SW 1271 (cell line): ENCODE measurements around the gene C12orf76.
"Not testable (repeated sequence)": the region's sequence is repeated elsewhere in the genome, so short reads cannot be mapped to it uniquely, and the experiment has no call there.

ENCODE experiments used
- DNase-seq, 2 experiments: peaks; one replicate each; lab custom pipeline; 2025; lab: John Stamatoyannopoulos, UW

The C12orf76 gene, protein sequence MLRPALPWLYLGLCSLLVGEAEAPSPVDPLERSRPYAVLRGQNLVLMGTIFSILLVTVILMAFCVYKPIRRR

DNA sequence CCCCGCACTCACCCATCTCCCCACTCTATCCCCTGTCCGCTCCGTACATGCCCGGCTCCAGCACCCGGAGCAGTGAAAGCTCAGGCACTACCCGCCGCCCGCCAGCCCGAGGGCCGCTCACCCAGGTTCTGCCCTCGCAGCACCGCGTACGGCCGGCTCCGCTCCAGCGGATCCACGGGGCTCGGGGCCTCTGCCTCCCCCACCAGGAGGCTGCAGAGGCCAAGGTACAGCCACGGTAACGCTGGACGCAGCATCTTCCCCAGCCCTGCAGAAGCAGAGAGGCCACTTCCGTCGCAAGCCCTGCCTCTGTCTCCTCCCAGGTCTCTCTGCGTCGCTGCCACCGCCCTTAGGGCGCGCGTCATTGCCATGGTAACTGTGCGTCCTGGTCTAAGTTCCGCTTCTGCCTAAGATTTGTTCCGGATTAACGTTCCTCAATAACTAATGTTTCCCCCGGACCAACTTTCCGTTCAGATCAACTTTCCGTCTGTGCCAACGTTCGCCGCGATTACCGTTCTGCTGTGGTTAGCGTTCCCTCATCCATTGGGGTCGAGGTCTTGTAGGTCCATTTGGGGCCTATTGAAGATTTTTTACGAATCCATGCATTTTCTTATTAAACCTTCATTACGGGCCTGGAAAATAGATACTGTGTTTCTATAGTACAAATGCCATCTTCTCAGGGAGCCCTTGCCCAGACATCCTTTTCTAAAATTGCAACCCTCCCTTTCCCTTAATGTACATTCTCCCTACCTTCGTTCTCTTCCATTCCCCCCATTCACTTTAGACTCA, at the start of gene C12orf76:
TSS of gene C12orf76 (minus strand) at position 281 of the 786 bp plus-strand sequence. CDS start at position 254, 27 bp downstream.
- peak; percentile 89 to 99 for DNase-seq

- DNase-seq: no peak
Measured at GRCh38 chr12:110093631-110094311, 45.4 kb upstream of the C12orf76 start.

DNA sequence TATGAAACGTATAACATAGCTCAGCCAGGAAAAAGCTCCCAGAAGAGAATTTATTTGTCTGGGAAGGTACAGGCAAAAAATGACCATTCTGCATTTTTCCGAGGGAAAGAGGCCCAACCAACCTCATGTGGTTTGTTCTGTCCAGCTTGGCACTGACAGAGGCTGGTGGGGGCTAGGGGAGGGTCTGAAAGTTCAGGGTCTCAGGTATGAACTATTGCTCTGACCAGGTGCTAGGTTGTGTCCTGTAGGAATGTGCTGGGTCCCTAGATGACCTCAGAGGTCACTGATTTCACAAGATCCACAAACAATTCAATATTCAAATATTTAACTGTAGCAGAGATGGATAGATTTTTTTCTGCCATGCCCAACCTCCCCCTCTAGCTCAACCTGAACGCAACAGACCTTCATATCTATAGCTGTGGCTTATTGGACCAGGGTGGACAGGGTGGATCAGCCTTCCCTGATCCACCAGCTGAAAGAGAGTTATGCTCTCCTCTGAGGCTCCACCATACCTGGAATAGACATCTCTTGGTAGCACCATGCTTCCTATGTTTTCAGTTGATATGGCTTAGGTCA, 42.9 kb upstream of the C12orf76 start:
- DNase-seq: no peak

- DNase-seq: no peak
Measured at GRCh38 chr12:110090266-110091135, 42.2 kb upstream of the C12orf76 start.

DNA sequence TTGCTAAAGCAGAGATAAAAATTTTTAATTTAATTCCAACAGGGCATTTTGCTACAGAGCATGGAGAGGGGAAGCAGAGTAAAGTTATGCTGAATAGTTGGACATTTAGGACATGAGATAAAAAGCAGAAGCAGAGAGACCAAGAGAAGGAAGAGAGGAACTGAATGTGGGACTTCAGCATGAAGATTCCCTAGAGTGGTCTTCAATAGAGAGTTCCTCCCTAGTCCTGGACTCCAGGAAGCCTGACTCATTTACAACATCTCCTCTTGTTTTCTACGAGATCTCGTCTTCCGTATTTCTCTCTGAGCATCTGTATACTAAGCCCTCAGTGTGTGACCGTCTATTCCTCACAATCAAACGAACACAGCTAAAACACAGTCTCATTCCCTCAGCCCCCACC, 40.6 kb upstream of the C12orf76 start:
- DNase-seq: no peak

DNA sequence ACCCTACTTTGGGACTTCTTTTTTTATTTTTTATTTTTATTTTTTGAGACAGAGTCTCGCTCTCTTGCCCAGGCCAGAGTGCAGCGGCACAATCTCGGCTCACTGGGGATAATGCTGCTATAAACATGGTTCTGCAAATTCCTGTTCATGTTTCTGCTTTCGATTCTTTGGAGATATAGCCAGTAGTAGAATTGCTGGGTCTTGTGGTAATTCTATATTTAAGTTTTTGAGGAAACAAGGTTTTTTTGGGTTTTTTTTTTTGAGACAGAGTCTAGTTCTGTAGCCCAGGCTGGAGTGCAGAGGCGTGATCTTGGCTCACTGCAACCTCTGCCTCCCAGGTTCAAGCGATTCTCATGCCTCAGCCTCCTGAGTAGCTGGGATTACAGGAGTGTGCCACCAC, 39.9 kb upstream of the C12orf76 start:
- DNase-seq: not testable (repeated sequence)

DNA sequence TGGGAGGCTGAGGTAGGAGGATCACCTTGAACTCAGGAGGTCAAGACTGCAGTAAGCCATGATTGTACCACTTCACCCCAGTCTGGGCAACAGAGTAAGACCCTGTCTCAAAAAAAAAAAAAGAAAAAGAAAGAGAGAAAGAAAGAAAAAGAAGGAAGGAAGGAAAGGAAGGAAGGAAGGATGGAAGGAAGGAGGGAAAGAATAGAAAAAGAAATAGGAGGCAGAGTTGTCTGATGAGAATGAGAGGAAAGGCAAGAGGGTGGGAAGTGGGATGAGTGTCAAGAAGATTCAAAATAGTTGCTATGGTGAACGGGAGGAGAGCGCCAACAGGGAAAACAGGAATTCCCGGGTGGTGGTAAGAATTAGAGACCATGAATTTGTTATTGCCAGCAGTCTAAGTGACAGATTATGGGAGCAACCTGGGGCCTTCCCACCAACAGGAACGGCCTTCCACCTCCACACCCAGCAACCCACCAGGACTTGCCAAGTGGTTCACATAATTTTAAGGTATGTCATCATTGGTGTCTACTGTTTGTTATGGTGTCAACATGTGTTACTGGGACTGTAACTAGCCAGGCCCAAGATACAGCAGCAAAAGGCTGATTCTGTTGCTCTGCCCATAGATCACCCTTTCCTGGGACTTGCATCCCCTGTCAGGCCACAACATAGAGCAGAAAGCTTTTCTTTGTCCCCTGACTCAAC, 36.1 kb upstream of the C12orf76 start:
- no peak for DNase-seq

GRCh38 chr12:110080410-110080809, 32.1 kb upstream of the C12orf76 start:
- DNase-seq: no peak

- no peak for DNase-seq
Measured at GRCh38 chr12:110079477-110080400, 31.4 kb upstream of the C12orf76 start.

GRCh38 chr12:110077800-110078199, 29.5 kb upstream of the C12orf76 start:
- no peak for DNase-seq

DNA sequence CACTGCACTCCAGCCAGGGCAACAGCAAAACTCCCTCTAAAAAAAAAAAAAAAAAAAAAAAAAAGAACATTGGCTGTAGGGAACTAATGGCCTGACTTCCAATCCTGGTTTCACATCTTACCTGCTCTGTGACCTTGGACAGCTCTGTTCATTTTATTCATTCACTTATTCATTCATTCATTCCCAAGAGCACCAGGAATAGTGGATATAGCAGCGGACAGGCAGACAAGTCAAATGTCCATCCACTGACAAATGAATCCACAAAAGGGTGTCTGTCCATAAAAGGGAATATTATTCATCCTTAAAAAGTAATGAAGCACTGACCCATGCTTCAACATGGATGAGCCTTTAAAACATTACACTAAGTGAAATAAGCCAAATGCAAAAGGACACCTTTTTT, 27.6 kb upstream of the C12orf76 start:
- DNase-seq: no peak

DNA sequence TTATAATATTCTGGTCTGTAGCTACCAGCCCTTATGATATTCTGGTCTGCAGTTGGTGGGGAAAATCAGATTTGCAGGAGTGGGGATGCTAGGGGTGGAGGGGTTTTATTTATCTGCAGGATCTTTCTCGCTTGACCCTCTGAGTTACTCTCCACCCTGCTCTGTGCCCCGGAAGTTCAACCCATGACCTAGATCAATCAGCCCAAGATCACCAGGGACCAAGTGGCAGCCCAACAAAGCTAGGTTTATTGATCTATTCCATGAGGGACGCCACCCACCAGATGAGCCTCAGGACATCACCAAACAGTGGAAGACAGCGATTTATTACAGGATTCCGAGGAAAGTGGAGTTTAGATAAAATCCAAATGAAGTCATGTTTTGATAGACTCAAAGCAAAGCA, 25.8 kb upstream of the C12orf76 start:
- DNase-seq: no peak

DNA sequence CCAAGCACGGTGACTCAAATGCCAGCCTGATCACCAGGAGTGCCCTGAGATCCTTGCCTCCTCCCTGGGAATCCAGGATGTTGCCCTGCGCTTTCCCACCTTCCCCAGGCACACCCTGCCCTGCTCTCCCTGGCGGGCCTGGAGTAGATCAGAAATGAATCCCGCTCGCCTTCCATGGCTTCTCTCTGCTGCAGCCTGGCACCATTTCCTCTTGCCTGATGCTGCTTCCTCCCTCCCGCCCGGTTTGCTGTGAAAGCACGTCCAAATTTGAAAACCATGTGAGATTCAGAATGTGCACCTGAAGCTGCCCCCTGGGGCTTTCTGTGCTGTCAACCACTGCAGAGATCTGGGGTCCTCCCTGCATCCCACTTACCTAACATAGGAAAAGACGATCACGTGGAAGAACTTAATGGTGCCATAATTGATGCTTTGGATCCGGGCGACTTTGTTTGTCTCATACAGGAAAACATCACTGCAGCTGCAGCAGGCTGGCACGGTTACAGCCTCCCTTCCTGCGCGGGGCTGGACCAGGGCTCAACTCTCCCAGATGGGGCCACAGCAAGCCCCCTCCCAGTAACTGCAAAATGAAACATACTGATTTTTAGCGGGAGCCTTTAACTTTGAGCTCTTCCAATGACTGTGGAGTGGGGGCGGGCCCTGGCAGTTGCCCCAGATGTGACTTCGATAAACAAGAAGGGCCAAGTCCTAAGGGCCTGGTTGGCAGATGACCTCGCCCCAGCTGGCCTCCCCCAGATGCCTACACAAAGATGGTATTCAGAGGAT, 24.9 kb upstream of the C12orf76 start:
- DNase-seq: no peak

DNA sequence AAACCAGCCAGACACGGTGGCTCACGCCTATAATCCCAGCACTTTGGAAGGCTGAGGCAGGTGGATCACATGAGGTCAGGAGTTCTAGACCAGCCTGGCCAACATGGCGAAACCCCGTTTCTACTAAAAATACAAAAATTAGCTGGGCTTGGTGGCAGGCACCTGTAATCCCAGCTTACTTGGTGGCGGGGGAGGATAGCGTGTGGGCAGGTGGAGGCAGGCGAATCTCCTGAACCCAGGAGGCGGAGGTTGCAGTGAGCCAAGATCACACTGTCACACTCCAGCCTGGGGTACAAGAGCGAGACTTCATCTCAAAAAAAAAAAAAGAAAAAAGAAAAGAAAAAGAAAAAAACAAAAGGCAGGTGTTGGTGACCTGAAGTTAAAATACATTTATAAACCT, 24.3 kb upstream of the C12orf76 start:
- not testable (repeated sequence) for DNase-seq

DNA sequence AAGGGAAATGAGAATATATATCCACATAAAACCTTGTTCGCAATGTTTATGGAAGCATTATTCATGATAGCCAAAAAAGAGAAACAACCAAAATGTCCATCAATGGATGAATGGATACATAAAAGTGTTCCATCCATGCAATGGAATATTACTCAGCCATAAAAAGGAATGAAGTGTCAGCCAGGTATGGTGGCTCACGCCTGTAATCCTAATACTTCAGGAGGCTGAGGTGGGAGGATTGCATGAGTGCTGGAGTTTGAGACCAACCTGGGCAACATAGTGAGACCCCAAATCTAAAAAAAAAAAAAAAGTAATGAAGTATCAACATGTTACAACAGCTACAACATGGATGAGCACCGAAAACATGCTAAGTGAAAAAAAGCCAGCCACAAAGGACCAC, 23.6 kb upstream of the C12orf76 start:
- no peak for DNase-seq

GRCh38 chr12:110071504-110071903, 23.2 kb upstream of the C12orf76 start:
- no peak for DNase-seq

- DNase-seq: no peak
Measured at GRCh38 chr12:110068654-110069053, 20.3 kb upstream of the C12orf76 start.

GRCh38 chr12:110068115-110068514, 19.8 kb upstream of the C12orf76 start:
- DNase-seq: not testable (repeated sequence)

GRCh38 chr12:110067531-110067930, 19.2 kb upstream of the C12orf76 start:
- no peak for DNase-seq
